GM19193 (cell line): ENCODE data around the gene TECTA.

Source experiments
- POLR2A ChIP-seq: IDR thresholded peaks from 4 replicates; pipeline ENCODE4 v1.6.1; 2011; ENCODE audit not compliant: insufficient read depth, insufficient read length; ENCODE audit errors: extremely low read depth

The TECTA gene

DNA sequence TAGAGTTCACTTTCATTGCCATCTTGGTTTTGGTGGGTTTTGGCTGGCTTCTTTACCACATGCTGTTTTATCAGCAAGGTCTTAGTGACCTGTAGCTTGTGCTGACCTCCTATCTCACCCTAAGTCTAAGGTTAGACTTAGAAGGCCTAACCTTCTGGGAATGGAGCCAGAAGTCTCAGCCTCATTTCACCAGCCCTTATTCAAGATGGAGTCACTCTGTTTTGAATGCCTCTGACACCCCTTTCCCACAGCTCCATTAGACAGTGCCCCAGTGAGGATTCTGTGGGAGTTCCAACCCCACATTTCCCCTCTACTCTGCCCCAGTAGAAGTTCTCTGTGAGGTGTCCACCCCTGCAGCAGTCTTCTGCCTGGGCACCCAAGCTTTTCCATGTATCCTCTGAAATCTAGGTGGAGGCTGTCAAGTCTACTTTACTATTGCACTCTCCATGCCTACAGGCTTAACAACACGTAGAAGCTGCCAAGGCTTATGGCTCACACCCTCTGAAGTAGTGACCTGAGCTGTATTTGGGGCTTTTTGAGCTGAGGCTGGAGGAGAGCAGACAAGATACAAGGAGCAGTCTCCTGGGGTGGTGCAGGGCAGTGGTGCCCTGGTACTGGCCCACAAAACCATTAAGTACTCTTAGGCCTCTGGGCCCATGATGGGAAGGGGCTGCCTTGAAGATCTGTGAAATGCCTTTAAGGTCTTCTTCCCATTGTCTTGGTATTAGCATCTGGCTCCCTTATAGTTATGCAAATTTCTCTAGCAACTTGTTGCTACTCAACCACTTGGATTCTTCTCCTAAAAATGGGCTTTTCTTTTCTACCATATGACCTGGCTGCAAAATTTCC, 125.6 kb downstream of the TECTA start:
- peak; percentile 40 for TF ChIP-seq POLR2A

DNA sequence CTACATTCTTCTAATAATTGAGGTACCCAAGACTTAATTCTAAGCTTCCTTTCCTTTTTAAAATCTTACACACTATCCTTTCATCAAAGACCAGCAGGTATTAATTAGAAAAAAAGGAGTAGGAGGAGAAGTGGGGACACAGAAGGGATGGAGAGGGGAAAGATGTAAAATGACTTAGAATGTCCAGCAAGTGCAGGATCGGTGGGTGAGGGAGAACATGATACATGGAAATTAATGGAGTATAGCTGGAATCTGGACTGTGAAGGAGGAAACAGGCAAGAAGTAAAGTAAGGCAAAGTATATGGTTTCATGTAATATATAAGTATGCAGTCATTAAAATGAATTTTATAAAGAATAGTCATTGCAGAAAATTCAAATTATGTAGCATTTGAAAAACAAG, 127.8 kb downstream of the TECTA start:
- no peak for TF ChIP-seq POLR2A

DNA sequence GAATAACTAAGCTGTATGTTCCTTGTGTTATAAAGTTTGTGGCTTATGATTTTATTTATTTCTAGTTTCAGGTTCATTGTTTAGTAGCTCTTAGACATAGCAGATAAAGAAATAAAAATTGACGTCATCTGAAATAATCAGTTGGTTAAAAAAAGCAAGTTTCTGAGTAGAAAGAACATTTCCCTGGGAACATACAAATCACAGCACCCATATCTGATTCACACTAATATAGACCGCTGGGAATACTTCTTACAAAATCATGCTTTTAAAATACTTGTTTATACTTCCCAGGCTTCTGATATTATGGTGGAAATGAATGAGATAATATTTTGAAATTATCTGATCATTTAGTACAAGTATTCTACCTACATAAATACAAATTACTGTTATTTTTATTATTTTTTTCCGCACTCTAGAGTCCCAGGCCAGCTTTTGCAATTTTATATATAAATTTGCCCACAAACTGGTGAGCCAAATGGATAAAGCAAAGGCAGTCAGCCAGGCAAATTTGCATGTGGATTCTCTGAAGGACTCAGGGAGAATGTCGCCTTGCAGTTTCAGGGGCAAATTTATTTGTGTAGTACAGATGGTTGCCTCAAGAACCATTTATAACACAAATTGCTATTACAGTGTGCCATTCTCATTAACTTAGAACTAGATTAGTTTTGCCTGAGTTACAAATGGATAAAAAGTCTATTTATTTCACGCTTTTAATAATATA, 128.6 kb downstream of the TECTA start:
- TF ChIP-seq POLR2A, result no peak

DNA sequence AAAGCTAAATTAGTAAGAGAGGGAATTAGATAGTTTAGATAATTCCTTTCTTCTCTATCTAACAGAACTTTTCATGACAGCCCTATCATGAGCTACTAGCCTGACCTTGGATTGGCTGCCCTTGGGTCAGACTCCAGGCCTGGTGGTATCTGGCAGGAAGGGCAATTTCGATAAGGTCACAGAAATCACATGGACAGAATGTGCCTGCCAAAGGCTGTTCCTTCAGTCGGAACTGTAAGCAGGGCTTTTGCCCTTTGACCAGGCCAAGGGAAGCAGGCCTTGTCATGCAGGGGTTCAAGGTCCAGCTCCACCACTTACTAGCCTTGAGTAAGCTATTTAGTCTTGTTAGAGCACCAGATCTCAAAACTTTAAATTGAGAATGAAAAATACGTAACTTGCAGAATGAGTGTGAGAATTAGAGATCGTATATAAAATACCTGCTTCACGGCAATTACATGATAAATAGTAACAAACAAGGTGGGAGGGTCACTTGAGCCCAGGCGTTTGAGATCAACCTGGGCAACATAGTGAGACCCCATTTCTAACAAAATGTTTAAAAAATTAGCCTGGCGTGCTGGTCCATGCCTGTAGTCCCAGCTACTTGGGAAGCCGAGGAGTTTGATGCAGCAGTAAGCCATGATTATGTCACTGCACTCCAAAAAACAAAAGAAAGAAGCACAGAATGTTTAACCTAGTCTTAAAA, 130.7 kb downstream of the TECTA start:
- TF ChIP-seq POLR2A, result no peak

DNA sequence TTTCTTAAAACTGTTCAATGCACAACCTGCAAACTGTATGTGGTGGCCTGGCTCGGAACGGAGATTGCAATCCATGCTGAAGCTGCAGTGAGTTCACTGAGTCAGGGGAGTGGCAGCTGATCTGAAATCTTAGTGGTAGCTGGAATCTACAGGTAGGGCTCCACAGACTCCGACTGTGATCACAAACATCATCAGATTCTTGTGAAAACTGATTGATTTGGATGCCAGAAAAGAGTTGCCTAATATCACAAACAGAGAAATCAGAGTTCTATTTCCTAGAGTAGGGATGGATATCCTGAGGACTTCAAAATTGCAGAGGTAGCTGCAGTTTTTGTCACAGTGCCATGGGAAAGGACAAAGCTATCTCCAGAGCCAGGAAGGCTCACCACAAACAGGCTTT, 134.0 kb downstream of the TECTA start:
- TF ChIP-seq POLR2A, result no peak

DNA sequence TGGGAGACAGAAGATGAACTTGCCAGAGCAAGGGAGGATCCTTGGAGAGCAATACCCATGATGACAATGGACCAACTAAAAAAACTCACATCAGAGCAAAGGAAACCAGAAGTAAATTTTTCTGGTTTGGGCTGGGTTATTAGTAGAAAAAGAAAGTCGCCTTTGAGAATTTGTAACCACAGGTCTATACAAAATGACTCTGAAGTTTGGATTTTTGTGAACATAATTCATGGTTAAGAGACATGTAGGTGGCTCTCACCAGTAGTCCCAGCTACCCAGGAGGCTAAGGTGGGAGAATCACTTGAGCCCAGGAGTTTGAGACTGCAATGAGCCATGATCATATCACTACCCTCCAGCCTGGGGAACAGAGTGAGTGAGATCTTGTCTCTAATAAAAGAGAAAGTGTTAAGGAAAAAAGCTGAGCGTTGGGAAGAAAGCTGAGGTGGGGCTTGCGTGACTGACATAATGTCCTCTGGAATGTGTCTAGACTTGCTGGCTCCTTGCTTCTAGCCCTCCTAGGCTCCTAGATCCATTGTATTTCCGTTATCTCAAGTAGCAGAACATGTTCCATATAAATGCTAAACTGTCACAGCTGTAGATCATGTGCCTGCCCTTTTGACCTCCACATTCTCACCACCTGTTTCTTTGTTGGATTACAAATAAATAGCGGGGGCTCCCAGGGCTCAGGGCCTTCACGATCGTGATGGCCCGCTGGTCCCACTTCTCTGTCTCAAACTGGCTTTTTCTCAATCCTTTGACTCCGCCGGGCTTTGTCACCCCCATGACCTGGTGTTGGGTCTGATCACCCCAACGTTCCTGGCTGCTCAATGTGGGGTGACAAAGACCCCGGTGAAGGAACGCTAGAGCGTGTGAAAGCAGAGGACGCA, 135.3 kb downstream of the TECTA start:
- TF ChIP-seq POLR2A, result no peak

DNA sequence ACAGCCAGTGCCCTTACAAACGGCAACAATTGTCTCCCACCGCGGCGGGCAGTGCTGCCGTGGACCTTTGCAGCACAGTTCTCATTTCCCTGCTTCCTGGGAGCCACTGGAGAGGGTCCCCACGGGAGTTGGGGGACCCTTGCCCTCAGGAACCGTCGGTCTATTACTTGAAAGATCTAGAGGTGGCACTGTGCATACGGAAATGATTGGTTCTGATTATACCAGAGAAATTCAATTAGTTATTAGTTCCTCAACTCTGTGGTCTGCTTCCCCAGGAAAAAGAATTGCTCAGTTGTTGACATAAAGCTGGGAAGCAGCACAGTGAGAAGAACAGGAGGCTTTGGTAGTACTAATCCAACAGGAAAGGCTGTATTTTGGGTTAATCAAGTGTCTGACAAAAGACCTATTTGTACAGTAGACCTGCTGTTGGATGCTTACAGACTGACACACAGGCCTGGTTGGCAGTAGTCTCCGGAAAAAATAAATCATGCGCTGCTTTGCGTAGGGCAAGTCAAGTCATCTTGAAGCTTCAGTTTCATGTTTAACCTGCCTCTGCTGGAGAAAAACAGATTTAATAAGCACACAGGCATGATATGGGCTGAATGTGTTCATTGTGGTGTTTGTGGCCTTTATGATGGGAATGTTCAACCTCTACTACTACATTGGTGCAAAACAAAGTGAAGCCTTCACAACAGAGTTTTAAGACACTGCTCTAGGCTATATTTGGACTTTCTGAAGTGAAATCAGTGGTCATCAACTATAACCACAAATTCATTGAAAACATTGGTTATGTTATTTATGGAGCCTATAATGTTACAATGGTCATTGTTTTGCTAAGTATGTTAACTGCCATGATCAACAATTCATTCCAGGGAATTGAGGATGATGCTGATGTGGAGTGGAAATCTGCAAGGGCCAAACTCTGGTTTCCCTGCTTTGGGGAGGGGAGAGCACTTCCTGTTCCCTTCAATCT, 136.9 kb downstream of the TECTA start:
- TF ChIP-seq POLR2A, result no peak

DNA sequence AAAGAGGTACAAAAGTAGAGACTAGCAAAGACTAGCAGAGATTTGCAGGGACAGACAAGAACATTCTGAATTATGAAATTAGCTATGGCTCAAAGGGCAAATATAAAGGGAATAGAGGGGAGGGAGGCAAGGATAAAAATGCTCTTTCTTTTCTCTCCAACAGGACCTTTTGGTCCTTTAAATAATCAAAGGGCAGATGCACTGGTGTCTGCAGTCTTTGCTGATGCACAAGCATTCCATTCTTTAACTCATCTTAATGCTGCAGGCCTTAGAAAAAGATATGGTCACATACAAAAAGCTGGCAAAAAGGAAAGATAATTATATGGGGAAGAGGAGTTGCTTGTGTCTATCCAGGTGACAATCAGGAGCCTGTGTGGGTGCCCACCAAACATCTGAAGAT, 137.9 kb downstream of the TECTA start:
- TF ChIP-seq POLR2A, result no peak

DNA sequence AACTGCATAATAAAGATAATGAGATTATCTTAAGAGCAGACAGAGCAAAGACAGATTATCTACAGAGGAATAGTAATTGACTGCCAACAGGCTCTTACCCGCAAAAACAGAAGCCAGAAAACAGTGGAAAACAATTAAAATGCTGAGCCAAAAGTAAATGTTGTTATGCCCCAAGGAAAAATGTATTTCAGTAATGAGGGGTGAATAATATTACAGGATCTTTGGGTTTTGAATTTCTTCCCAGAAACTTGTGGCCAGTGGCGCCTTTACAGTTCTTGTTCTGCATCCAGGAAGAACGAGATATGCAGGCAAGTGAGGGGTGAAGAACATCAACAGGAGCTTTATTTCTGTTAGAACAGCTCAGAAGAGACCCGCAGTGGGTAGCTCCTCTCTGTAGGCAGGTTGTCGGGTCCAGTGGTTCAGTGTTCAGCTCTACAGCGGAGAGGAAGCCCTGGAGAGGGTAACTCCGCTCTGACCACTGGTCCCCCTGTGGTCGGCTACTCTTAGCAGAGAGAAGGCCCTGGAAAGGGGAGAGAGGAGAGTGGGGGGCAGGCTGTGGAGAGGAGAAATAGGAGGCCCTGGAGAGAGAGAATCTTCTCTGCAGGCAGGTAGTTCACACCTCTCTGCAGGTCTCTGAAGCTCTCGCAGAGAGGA, 139.7 kb downstream of the TECTA start:
- TF ChIP-seq POLR2A, result no peak
